Measurements from ENCODE around the gene CEP72. TPM values are rescaled to one million over a fixed set of nuclear protein-coding genes. Genes with fewer than 3 reads are reported as not detected.

CEP72 gene
- polyA plus RNA-seq, 1 donor (not counting 4 experiments of a cell fraction or from before 2014, with no cell fraction given), result 4.5 TPM

- Histone ChIP-seq H3K9ac (ENCODE audit: control insufficient read depth, extremely low read depth, insufficient read depth, low read length) (no peak overlapping the region), H2AFZ (ENCODE audit: control insufficient read depth, low read length) (no peak overlapping the region), H3K9me3 (ENCODE audit: control insufficient read depth, low read depth, low read length) (no peaks in the 10 kb centered on the region), H3K36me3 (ENCODE audit: control insufficient read depth in 2 of 2, extremely low read depth in 1 of 2, insufficient read depth in 2 of 2, low read length in 2 of 2) (no peaks in the 10 kb centered on the region), H3K9me1 (ENCODE audit: control insufficient read depth, extremely low read depth, insufficient read depth, low read length) (no peaks in the 10 kb centered on the region), H3K4me3 (ENCODE audit: control insufficient read depth in 2 of 3, extremely low read depth in 1 of 3, insufficient read depth in 2 of 3, low read depth in 1 of 3, low read length in 3 of 3) (no peak overlapping the region), H3K4me2 (ENCODE audit: control insufficient read depth, extremely low read depth, insufficient read depth, low read depth, low read length) (no peak overlapping the region), H4K20me1 (ENCODE audit: control insufficient read depth, extremely low read depth, insufficient read depth, low read length) (no peaks in the 10 kb centered on the region), H3K4me1 (ENCODE audit: control insufficient read depth, extremely low read depth, insufficient read depth, low read length) (no peaks in the 10 kb centered on the region), H3K27me3 (ENCODE audit: control insufficient read depth, extremely low read depth, insufficient read depth, low read length) (peaks cover 21% of the 10 kb centered on the region), H3K27ac (ENCODE audit: control insufficient read depth, insufficient read depth, low read length) (no peak overlapping the region), H3K79me2 (ENCODE audit: control insufficient read depth, insufficient read depth, low read length) (no peaks in the 10 kb centered on the region)
- DNase-seq (ENCODE audit: low read depth, low spot score) (no peak), FAIRE-seq (no peak)
- dilution Hi-C loops (cut with MboI; ENCODE audit: extremely low pct_ligation_motif_present, low sequenced_read_pairs), result no loop called here
- no peak for TF ChIP-seq EZH2 (IDR thresholded peaks at IDR 0.05; ENCODE audit: low read length)
Observed at GRCh38 chr5:582936-583635, 29.1 kb upstream of the CEP72 start.

GRCh38 chr5:583645-584044, 28.5 kb upstream of the CEP72 start:
- no peaks in the 10 kb centered on the region for H3K79me2 ChIP-seq (ENCODE audit: control insufficient read depth, insufficient read depth, low read length)
- DNase-seq (ENCODE audit: low read depth, low spot score) (no peak), FAIRE-seq (no peak)
- H3K9ac ChIP-seq (ENCODE audit: control insufficient read depth, extremely low read depth, insufficient read depth, low read length), result no peak overlapping the region
- H3K36me3 ChIP-seq (ENCODE audit: control insufficient read depth in 2 of 2, extremely low read depth in 1 of 2, insufficient read depth in 2 of 2, low read length in 2 of 2), result no peaks in the 10 kb centered on the region
- dilution Hi-C loops (cut with MboI; ENCODE audit: extremely low pct_ligation_motif_present, low sequenced_read_pairs), result no loop called here
- no peak overlapping the region for H2AFZ ChIP-seq (ENCODE audit: control insufficient read depth, low read length)
- H3K4me3 ChIP-seq (ENCODE audit: control insufficient read depth in 2 of 3, extremely low read depth in 1 of 3, insufficient read depth in 2 of 3, low read depth in 1 of 3, low read length in 3 of 3), result no peak overlapping the region
- TF ChIP-seq CTCF (optimal IDR thresholded peaks at IDR 0.05 in 1 of 3, IDR thresholded peaks at IDR 0.05 in 1 of 3, conservative IDR thresholded peaks at IDR 0.05 in 1 of 3; ENCODE audit: extremely low read depth in 1 of 3, insufficient read depth in 2 of 3, low read length in 3 of 3), result no peak
- TF ChIP-seq EZH2 (IDR thresholded peaks at IDR 0.05; ENCODE audit: low read length), result no peak
- H3K27ac ChIP-seq (ENCODE audit: control insufficient read depth, insufficient read depth, low read length), result no peak overlapping the region
- H3K4me2 ChIP-seq (ENCODE audit: control insufficient read depth, extremely low read depth, insufficient read depth, low read depth, low read length), result no peak overlapping the region
- peaks cover 21% of the 10 kb centered on the region for H3K27me3 ChIP-seq (ENCODE audit: control insufficient read depth, extremely low read depth, insufficient read depth, low read length)
- no peaks in the 10 kb centered on the region for H3K4me1 ChIP-seq (ENCODE audit: control insufficient read depth, extremely low read depth, insufficient read depth, low read length)
- H4K20me1 ChIP-seq (ENCODE audit: control insufficient read depth, extremely low read depth, insufficient read depth, low read length), result no peaks in the 10 kb centered on the region
- H3K9me3 ChIP-seq (ENCODE audit: control insufficient read depth, low read depth, low read length), result no peaks in the 10 kb centered on the region
- H3K9me1 ChIP-seq (ENCODE audit: control insufficient read depth, extremely low read depth, insufficient read depth, low read length), result no peaks in the 10 kb centered on the region

GRCh38 chr5:584216-584615, 27.9 kb upstream of the CEP72 start:
- no peaks in the 10 kb centered on the region for H3K36me3 ChIP-seq (ENCODE audit: control insufficient read depth in 2 of 2, extremely low read depth in 1 of 2, insufficient read depth in 2 of 2, low read length in 2 of 2)
- H3K9me3 ChIP-seq (ENCODE audit: control insufficient read depth, low read depth, low read length), result no peaks in the 10 kb centered on the region
- H3K27me3 ChIP-seq (ENCODE audit: control insufficient read depth, extremely low read depth, insufficient read depth, low read length), result peaks cover 17% of the 10 kb centered on the region
- H3K4me3 ChIP-seq (ENCODE audit: control insufficient read depth in 2 of 3, extremely low read depth in 1 of 3, insufficient read depth in 2 of 3, low read depth in 1 of 3, low read length in 3 of 3), result no peak overlapping the region
- no peaks in the 10 kb centered on the region for H3K79me2 ChIP-seq (ENCODE audit: control insufficient read depth, insufficient read depth, low read length)
- DNase-seq (ENCODE audit: low read depth, low spot score) (no peak), FAIRE-seq (no peak)
- H3K9ac ChIP-seq (ENCODE audit: control insufficient read depth, extremely low read depth, insufficient read depth, low read length), result no peak overlapping the region
- TF ChIP-seq CTCF (optimal IDR thresholded peaks at IDR 0.05 in 1 of 3, IDR thresholded peaks at IDR 0.05 in 1 of 3, conservative IDR thresholded peaks at IDR 0.05 in 1 of 3; ENCODE audit: extremely low read depth in 1 of 3, insufficient read depth in 2 of 3, low read length in 3 of 3) (no peak), EZH2 (IDR thresholded peaks at IDR 0.05; ENCODE audit: low read length) (no peak)
- no peak overlapping the region for H2AFZ ChIP-seq (ENCODE audit: control insufficient read depth, low read length)
- no peak overlapping the region for H3K27ac ChIP-seq (ENCODE audit: control insufficient read depth, insufficient read depth, low read length)
- H4K20me1 ChIP-seq (ENCODE audit: control insufficient read depth, extremely low read depth, insufficient read depth, low read length), result no peaks in the 10 kb centered on the region
- no peaks in the 10 kb centered on the region for H3K9me1 ChIP-seq (ENCODE audit: control insufficient read depth, extremely low read depth, insufficient read depth, low read length)
- dilution Hi-C loops (cut with MboI; ENCODE audit: extremely low pct_ligation_motif_present, low sequenced_read_pairs), result no loop called here
- H3K4me2 ChIP-seq (ENCODE audit: control insufficient read depth, extremely low read depth, insufficient read depth, low read depth, low read length), result no peak overlapping the region
- no peaks in the 10 kb centered on the region for H3K4me1 ChIP-seq (ENCODE audit: control insufficient read depth, extremely low read depth, insufficient read depth, low read length)

Measured in keratinocyte (primary cell).